Thymus (tissue), 11 donors: ENCODE data around the gene CSMD2. TPM values are rescaled to one million over a fixed set of nuclear protein-coding genes. Genes with fewer than 3 reads are reported as not detected.

Source experiments
- DNase-seq, 9 donors: peaks; one replicate each; pipeline ENCODE4 v3.0.0-alpha.2; 2013; ENCODE audit warnings: low spot score in 9 of 9, low read depth in 6 of 9, missing footprints in 1 of 9
- H3K27ac ChIP-seq, 2 donors: one replicate each; pipeline ENCODE4 v1.5.1; 2013; ENCODE audit warnings: control low read depth in 1 of 2, low read depth in 1 of 2, low read length in 1 of 2, mild to moderate bottlenecking in 1 of 2, moderate library complexity in 1 of 2
- H3K27me3 ChIP-seq, 2 donors: one replicate each; pipeline ENCODE4 v1.5.1; 2013; ENCODE audit warnings: low read length in 1 of 2; ENCODE audit not compliant: control insufficient read depth in 2 of 2, insufficient read depth in 1 of 2
- H3K36me3 ChIP-seq, 2 donors: one replicate each; pipeline ENCODE4 v1.5.1; 2013; ENCODE audit warnings: low read length in 1 of 2, mild to moderate bottlenecking in 1 of 2, moderate library complexity in 1 of 2; ENCODE audit not compliant: control insufficient read depth in 2 of 2, insufficient read depth in 2 of 2
- H3K4me1 ChIP-seq, 2 donors: one replicate each; pipeline ENCODE4 v1.5.1; 2013; ENCODE audit warnings: low read length in 2 of 2; ENCODE audit not compliant: control insufficient read depth in 2 of 2, insufficient read depth in 2 of 2
- H3K4me3 ChIP-seq, 2 donors: one replicate each; pipeline ENCODE4 v1.5.1; 2013; ENCODE audit warnings: low read length in 2 of 2, control low read depth in 1 of 2, mild to moderate bottlenecking in 1 of 2
- H3K9me3 ChIP-seq, 2 donors: one replicate each; pipeline ENCODE4 v1.5.1; 2013; ENCODE audit warnings: low read length in 1 of 2, mild to moderate bottlenecking in 1 of 2; ENCODE audit not compliant: control insufficient read depth in 2 of 2, insufficient read depth in 1 of 2
- WGBS: extraction: QIAGEN DNeasy Blood & Tissue Kit; methylation state at CpG from one replicate; pipeline ENCODE4 v1.1.7; 2013; 5-methylcytosine and 5-hydroxymethylcytosine counted together
- polyA plus RNA-seq: library from polyadenylated mRNA; stranded (reverse); fragments of 200-250 nt; gene quantifications from one replicate; pipeline ENCODE4 v1.2.3, GENCODE V29; 2013
- total RNA-seq: library from RNA; stranded (reverse); fragments of 120-200 nt; gene quantifications from one replicate; pipeline ENCODE4 v1.2.4, GENCODE V29; 2013
- donor health status: healthy.

The CSMD2 gene
- total and polyA plus RNA-seq, 2 donors = 0.14 TPM

DNA sequence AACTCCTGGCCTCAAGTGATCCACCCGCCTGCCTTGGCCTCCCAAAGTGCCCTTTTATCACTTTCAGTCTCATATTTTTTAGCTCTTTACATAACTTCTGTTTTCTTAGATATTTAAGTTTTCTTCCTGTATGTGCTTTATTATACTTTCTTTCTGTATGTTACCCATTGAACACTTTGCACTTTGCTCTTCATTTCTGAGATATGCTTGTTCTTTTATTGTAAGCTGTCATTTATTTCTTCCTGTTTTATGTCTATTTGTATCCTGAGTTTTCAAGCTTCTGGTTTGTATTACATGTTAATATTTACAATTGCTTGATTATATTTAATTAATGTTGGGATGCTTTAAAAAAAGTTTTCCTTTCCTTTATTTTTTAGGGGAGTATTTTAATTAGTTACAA is 656.9 kb downstream of the CSMD2 start:
- no peaks in the 10 kb centered on the region for H3K4me1 ChIP-seq
- WGBS = 96% methylated on average over 1 of the region's 1 CpG
- H3K36me3 ChIP-seq = no peaks in the 10 kb centered on the region
- DNase-seq = no peak
- H3K4me3 ChIP-seq = no peak overlapping the region
- no peak overlapping the region for H3K27ac ChIP-seq
- H3K9me3 ChIP-seq = no peaks in the 10 kb centered on the region
- H3K27me3 ChIP-seq = no peaks in the 10 kb centered on the region

DNA sequence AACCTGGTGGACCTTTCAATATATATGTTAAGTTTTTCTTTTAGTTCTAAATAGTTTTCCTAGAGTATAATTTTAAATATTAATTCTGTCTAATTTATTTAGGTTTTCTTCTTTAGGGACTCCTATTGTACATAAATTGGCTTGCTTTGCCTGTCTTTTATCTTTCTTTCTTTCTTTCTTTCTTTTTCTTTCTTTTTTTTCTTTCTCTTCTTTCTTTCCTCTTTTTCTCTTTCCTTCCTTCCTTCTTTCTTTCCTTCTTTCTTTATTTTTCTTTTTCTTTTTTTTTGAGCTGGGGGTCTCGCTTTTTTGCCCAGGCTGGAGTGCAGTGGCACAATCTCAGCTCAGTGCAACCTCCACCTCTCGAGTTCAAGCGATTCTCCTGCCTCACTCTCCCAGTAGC is 657.4 kb downstream of the CSMD2 start:
- WGBS = 96% methylated on average over 3 of the region's 3 CpGs
- no peaks in the 10 kb centered on the region for H3K9me3 ChIP-seq
- DNase-seq = no peak
- no peaks in the 10 kb centered on the region for H3K27me3 ChIP-seq
- H3K27ac ChIP-seq = no peak overlapping the region
- no peaks in the 10 kb centered on the region for H3K4me1 ChIP-seq
- H3K4me3 ChIP-seq = no peak overlapping the region
- no peaks in the 10 kb centered on the region for H3K36me3 ChIP-seq

DNA sequence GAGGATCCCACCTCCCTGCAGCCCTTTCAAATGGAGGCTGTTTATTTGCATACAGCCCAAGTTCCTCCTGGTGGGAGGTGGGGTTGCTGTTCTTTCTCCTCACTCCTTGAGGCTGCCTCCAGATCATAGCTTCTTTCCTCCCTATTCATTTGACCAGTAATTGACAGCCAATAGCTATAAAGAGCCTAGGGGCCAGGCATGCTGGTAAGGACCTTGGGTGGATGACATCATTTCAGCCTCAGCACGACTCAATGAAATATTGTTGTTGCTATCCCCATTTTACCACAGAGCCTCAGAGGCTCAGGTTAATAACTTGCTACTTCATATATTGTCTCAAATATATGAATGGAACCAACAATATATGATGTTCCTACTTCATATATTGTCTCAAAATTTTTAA is 661.5 kb downstream of the CSMD2 start:
- no peaks in the 10 kb centered on the region for H3K9me3 ChIP-seq
- WGBS = 91% methylated on average over 1 of the region's 1 CpG
- H3K4me3 ChIP-seq = no peak overlapping the region
- no peak for DNase-seq
- H3K27me3 ChIP-seq = no peaks in the 10 kb centered on the region
- no peak overlapping the region for H3K27ac ChIP-seq
- H3K4me1 ChIP-seq = no peaks in the 10 kb centered on the region
- H3K36me3 ChIP-seq = no peaks in the 10 kb centered on the region

DNA sequence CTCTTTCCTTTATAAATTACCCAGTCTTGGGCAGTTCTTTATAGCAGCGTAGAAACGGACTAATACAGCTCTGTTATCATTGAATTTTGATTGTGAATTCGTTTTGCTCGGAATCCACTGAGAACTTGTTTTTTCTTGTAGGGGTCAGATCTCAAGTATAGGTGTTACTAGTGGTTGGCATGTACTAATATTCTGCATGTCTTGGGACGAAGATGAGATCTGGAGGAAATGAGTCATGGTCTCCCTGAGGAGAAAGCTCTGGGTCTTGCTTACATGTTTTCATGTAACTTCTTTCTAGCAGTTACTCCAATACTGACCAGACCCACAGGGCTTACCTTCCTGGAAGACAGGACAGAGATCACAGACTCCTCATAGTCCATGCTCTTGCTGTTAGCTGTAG is 662.3 kb downstream of the CSMD2 start:
- WGBS = 89% methylated on average over 5 of the region's 5 CpGs
- no peak overlapping the region for H3K4me3 ChIP-seq

DNA sequence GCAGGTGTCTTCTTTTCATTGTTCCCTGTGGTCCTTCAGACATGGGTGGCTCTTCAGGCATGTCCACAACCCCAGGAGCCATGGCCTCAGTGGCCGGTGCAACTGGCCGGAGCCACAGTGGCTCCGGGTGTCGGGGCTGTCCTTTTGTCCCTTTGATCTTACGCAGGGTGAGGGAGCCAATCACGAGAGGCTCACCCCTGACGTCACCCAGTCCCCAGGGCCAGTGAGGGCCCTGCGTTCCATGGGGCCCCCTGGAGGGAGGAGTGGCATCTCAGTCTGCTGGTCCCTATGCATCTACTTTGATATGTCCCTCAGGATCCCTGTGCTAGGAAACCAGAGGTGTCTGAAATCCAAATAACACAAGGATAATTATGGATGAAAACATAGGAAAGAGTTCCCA is 663.3 kb downstream of the CSMD2 start:
- no peaks in the 10 kb centered on the region for H3K36me3 ChIP-seq
- no peak for DNase-seq
- WGBS = 95% methylated on average over 8 of the region's 8 CpGs

More for the DNA sequence above, 662.3 kb downstream of the CSMD2 start:
- Histone ChIP-seq H3K27ac (no peak overlapping the region), H3K36me3 (no peaks in the 10 kb centered on the region), H3K27me3 (no peaks in the 10 kb centered on the region), H3K4me1 (no peaks in the 10 kb centered on the region), H3K9me3 (no peaks in the 10 kb centered on the region)
- no peak for DNase-seq

DNA sequence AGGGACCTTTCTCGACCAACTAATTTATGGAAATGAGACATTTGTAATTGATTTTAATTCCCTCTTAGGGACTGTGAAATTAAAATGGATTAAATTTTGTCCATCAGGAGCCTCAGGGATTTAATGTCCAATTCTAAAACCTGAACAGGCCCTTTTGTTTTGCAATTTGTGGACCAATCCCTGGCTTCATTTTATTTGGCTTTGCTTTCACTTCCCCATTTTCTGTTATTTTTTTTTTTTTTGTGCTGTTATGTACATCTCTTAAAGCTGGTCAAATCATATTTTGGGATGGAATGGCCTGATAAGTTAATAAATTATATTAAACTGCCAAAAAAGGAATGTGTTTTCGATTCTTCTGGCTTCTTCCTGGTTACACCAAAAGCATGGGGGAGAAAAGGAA is 663.7 kb downstream of the CSMD2 start:
- H3K4me1 ChIP-seq = no peaks in the 10 kb centered on the region
- no peaks in the 10 kb centered on the region for H3K27me3 ChIP-seq
- no peak overlapping the region for H3K4me3 ChIP-seq
- no peak overlapping the region for H3K27ac ChIP-seq
- peaks cover 0 to 5% of the 10 kb centered on the region in 2 donors for H3K9me3 ChIP-seq
- no peaks in the 10 kb centered on the region for H3K36me3 ChIP-seq
- no peak for DNase-seq
- WGBS = 90% methylated on average over 2 of the region's 2 CpGs

More for the DNA sequence above, 663.3 kb downstream of the CSMD2 start:
- H3K27ac ChIP-seq = no peak overlapping the region
- no peak overlapping the region for H3K4me3 ChIP-seq
- H3K9me3 ChIP-seq = peaks cover 0 to 1% of the 10 kb centered on the region in 2 donors
- H3K4me1 ChIP-seq = no peaks in the 10 kb centered on the region
- H3K27me3 ChIP-seq = no peaks in the 10 kb centered on the region

DNA sequence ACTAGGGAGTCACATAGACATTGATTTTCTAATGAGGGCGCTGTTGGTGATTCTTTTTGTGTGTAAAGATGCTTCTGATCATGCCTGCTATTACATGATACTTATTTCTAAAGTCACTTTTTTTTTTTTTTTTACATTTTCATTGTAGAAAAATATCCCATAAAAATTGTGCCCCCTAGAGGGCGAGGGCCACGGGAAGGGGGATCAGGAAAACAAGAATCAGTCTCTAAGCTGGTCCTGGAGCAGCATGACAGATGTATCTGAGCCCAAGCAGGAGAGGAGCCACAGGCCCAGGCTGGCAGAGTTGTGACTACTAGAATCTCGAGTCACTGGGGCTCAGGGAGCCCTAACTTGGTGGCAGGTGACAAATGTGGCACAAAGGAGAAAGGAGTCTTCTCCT is 664.5 kb downstream of the CSMD2 start:
- Histone ChIP-seq H3K36me3 (no peaks in the 10 kb centered on the region), H3K27ac (no peak overlapping the region), H3K27me3 (no peaks in the 10 kb centered on the region), H3K9me3 (peaks cover 2 to 5% of the 10 kb centered on the region in 2 donors), H3K4me3 (no peak overlapping the region), H3K4me1 (no peaks in the 10 kb centered on the region)
- WGBS = 80% methylated on average over 4 of the region's 4 CpGs
- no peak for DNase-seq

DNA sequence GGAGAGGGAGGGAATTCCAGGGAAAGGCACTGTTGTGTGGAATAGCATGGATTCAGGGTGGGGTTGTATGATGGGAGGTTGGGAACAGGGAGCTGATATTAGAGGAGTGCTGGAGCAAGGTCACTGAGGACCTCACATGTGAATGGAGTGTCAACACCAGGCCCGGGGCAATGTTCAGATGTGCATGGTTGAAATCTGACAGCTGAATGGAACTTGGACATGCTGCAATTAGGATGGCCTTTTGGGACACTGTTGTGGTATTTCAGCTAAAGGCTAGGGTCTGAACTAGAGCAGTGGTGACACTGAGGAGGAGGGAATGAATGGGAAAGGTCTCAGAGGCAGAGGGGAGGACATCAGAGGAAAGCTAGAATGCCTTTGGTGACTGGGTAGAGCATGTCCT is 667.6 kb downstream of the CSMD2 start:
- Histone ChIP-seq H3K27me3 (no peaks in the 10 kb centered on the region), H3K27ac (no peak overlapping the region), H3K4me3 (no peak overlapping the region), H3K4me1 (no peaks in the 10 kb centered on the region), H3K9me3 (peaks cover 10 to 29% of the 10 kb centered on the region in 2 donors), H3K36me3 (peaks cover 6 to 12% of the 10 kb centered on the region in 2 donors)
- WGBS = 100% methylated on average over 1 of the region's 1 CpG
- DNase-seq = no peak

DNA sequence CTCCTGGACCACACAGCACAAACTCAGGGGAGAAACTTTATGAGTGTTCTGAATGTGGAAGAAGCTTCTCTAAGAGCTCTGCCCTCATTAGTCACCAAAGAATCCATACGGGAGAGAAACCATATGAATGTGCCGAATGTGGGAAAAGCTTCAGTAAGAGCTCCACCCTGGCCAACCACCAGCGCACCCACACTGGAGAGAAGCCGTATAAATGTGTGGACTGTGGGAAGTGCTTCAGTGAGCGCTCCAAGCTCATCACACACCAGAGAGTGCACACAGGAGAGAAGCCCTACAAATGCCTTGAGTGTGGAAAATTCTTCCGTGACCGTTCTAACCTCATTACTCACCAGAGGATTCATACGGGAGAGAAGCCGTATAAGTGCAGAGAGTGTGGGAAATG is 670.1 kb downstream of the CSMD2 start:
- Histone ChIP-seq H3K27ac (no peak overlapping the region), H3K27me3 (no peaks in the 10 kb centered on the region), H3K36me3 (peaks cover 14 to 21% of the 10 kb centered on the region in 2 donors), H3K4me3 (no peak overlapping the region), H3K4me1 (no peaks in the 10 kb centered on the region), H3K9me3 (peaks cover 11 to 33% of the 10 kb centered on the region in 2 donors)
- WGBS = 98% methylated on average over 9 of the region's 9 CpGs
- DNase-seq = no peak

DNA sequence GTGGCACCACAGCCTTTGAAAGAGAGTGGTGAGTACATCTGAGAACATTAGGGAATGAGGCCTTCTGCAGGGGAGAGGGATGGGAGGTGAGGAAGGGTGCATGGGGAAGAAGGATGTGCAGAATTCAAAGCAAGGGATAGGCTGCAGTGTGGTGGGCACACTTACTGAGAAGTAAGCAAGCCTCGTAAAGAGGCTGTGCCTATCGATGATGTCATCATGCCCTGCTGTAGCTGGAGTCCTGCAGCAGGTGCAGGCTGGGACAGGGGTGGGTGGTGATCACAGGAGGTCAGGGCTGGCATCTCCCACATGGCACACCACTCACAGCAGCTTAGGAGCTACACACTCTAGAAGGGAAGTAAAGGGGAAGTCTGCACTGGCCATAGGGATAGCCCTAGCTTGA is 676.4 kb downstream of the CSMD2 start:
- H3K36me3 ChIP-seq = peaks cover 14 to 19% of the 10 kb centered on the region in 2 donors
- no peaks in the 10 kb centered on the region for H3K4me1 ChIP-seq
- peaks cover 4 to 11% of the 10 kb centered on the region in 2 donors for H3K9me3 ChIP-seq
- no peak overlapping the region for H3K4me3 ChIP-seq
- DNase-seq = no peak
- H3K27me3 ChIP-seq = no peaks in the 10 kb centered on the region
- WGBS = 98% methylated on average over 2 of the region's 2 CpGs
- no peak overlapping the region for H3K27ac ChIP-seq
